GM12878 (cell line): Measurements from ENCODE around the gene BORCS5. TPM values are rescaled to one million over a fixed set of nuclear protein-coding genes. Genes with fewer than 3 reads are reported as not detected.

Source experiments
- ASH2L ChIP-seq: fragments of 300-600, 200-600 bp; sonication (generic); IDR thresholded peaks from 2 replicates; pipeline ENCODE4 v1.6.1; 2017; ENCODE audit warnings: low read depth, mild to moderate bottlenecking, borderline replicate concordance
- ATF3 ChIP-seq: IDR thresholded peaks from 2 replicates; pipeline ENCODE4 v1.6.1; 2011; ENCODE audit warnings: low read depth, mild to moderate bottlenecking, low read length, moderate library complexity, borderline replicate concordance; ENCODE audit errors: extremely low read depth
- EP300 ChIP-seq, 2 experiments: fragments of 150-350 bp in 1 of 2; IDR thresholded peaks; 2 replicates each; pipeline ENCODE4 v1.6.1; 2011 to 2012; ENCODE audit warnings: low read depth in 2 of 2, low read length in 2 of 2, borderline replicate concordance in 1 of 2, improper control_type of control experiment in 1 of 2, inconsistent platforms in 1 of 2; ENCODE audit not compliant: control insufficient read depth in 1 of 2
- GABPA ChIP-seq: IDR thresholded peaks from 2 replicates; pipeline ENCODE4 v1.6.1; 2014; ENCODE audit warnings: antibody characterized with exemption, low read depth, mild to moderate bottlenecking, inconsistent platforms
- RAD21 ChIP-seq: IDR thresholded peaks from 2 replicates; pipeline ENCODE4 v1.6.1; 2011; ENCODE audit warnings: mild to moderate bottlenecking, low read depth, low read length, moderate library complexity; ENCODE audit not compliant: insufficient read depth
- RAD51 ChIP-seq: fragments of 450-650 bp; IDR thresholded peaks from 2 replicates; pipeline ENCODE4 v1.6.1; 2016; ENCODE audit warnings: moderate library complexity, mild to moderate bottlenecking, inconsistent platforms
- SIN3A ChIP-seq: IDR thresholded peaks from 2 replicates; pipeline ENCODE4 v1.6.1; 2012; ENCODE audit warnings: low read depth, low read length, improper control_type of control experiment
- SIX5 ChIP-seq: IDR thresholded peaks from 2 replicates; pipeline ENCODE4 v1.6.1; 2011; ENCODE audit warnings: mild to moderate bottlenecking, low read depth, low read length, moderate library complexity; ENCODE audit not compliant: severe bottlenecking
- SMAD1 ChIP-seq: fragments of 450-650 bp; IDR thresholded peaks from 2 replicates; pipeline ENCODE4 v1.6.1; 2018; ENCODE audit warnings: mild to moderate bottlenecking, low read depth; ENCODE audit not compliant: partially characterized antibody
- SREBF1 ChIP-seq: IDR thresholded peaks from 2 replicates; pipeline ENCODE4 v1.6.1; 2012; ENCODE audit warnings: mild to moderate bottlenecking, low read length
- SUPT20H ChIP-seq: IDR thresholded peaks from 2 replicates; pipeline ENCODE4 v1.6.1; 2011; ENCODE audit warnings: low read depth, mild to moderate bottlenecking, low read length, moderate library complexity, borderline replicate concordance; ENCODE audit not compliant: control insufficient read depth
- TCF3 ChIP-seq: IDR thresholded peaks from 2 replicates; pipeline ENCODE4 v1.6.1; 2012; ENCODE audit warnings: low read depth, mild to moderate bottlenecking, low read length, borderline replicate concordance; ENCODE audit not compliant: insufficient read depth
- ZNF274 ChIP-seq: IDR thresholded peaks from one replicate; pipeline ENCODE4 v1.8.0; 2011; ENCODE audit not compliant: insufficient read length, insufficient read depth
- ZSCAN29 ChIP-seq: fragments of 450-650 bp; IDR thresholded peaks from 2 replicates; pipeline ENCODE4 v1.6.1; 2017; ENCODE audit warnings: mild to moderate bottlenecking, moderate library complexity
- polyA plus RNA-seq, 11 experiments: library from polyadenylated mRNA; depleted of rRNA in 4 of 11; unstranded in 6 of 11; stranded (reverse) in 5 of 11; fragments of >200 nt; fragmentation: Nextera tagmentation in 4 of 11; fragmentation: Illumina TruSeq in 1 of 11; extraction: Ambion mirVana in 4 of 11; extraction: Trizol in 1 of 11; gene quantifications; 1 replicate in 1 of 11; 2 replicates in 10 of 11; pipeline versions ENCODE4 v1.2.1 to v1.2.3, GENCODE V29; 2011 to 2016; ENCODE audit warnings: inconsistent platforms in 2 of 11, missing spikeins in 2 of 11, low read depth in 1 of 11
- total RNA-seq, 4 experiments: library from RNA; depleted of rRNA in 3 of 4; stranded (reverse); fragments of >200 nt in 3 of 4; fragmentation: Illumina TruSeq in 1 of 4; extraction: Trizol in 1 of 4; gene quantifications; 2 replicates each; pipeline versions ENCODE4 v1.2.1 to v1.2.3, GENCODE V29; 2013 to 2021
- TF ChIP-seq, protein P1 (sequence below): fragments of 150-350 bp; IDR thresholded peaks from 2 replicates; pipeline ENCODE4 v1.6.1; 2016; ENCODE audit warnings: low read depth, low read length

Gene BORCS5
- total and polyA plus RNA-seq, 10 of the 15 experiments (the other 5 are each of a cell fraction or from before 2014, with no cell fraction given): 1.4 to 39.7 (median 16.1) TPM

- TF ChIP-seq, protein P1, sequence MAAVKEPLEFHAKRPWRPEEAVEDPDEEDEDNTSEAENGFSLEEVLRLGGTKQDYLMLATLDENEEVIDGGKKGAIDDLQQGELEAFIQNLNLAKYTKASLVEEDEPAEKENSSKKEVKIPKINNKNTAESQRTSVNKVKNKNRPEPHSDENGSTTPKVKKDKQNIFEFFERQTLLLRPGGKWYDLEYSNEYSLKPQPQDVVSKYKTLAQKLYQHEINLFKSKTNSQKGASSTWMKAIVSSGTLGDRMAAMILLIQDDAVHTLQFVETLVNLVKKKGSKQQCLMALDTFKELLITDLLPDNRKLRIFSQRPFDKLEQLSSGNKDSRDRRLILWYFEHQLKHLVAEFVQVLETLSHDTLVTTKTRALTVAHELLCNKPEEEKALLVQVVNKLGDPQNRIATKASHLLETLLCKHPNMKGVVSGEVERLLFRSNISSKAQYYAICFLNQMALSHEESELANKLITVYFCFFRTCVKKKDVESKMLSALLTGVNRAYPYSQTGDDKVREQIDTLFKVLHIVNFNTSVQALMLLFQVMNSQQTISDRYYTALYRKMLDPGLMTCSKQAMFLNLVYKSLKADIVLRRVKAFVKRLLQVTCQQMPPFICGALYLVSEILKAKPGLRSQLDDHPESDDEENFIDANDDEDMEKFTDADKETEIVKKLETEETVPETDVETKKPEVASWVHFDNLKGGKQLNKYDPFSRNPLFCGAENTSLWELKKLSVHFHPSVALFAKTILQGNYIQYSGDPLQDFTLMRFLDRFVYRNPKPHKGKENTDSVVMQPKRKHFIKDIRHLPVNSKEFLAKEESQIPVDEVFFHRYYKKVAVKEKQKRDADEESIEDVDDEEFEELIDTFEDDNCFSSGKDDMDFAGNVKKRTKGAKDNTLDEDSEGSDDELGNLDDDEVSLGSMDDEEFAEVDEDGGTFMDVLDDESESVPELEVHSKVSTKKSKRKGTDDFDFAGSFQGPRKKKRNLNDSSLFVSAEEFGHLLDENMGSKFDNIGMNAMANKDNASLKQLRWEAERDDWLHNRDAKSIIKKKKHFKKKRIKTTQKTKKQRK: no peak
- TF ChIP-seq ASH2L: no peak
- TF ChIP-seq SUPT20H: no peak
- no peak for TF ChIP-seq ATF3
- no peak for TF ChIP-seq ZNF274
- TF ChIP-seq SIX5: no peak
- TF ChIP-seq GABPA: no peak
- TF ChIP-seq RAD21: no peak
- TF ChIP-seq SMAD1: no peak
- TF ChIP-seq TCF3: no peak
- no peak for TF ChIP-seq EP300 (IDR thresholded peaks at IDR 0.05; ENCODE audit: borderline replicate concordance in 1 of 2, control insufficient read depth in 1 of 2, low read depth in 2 of 2, low read length in 2 of 2)
- no peak for TF ChIP-seq ZSCAN29
- TF ChIP-seq RAD51: no peak
- no peak for TF ChIP-seq SIN3A
- TF ChIP-seq SREBF1: no peak
These were observed 135.7 kb downstream of the BORCS5 start (continued) for GRCh38 chr12:12492547-12492946.
